K562 (cell line): ENCODE data around the gene SCRN1. TPM values are rescaled to one million over a fixed set of nuclear protein-coding genes. Genes with fewer than 3 reads are reported as not detected.
A peak's percentile ranks its signal among the peaks of the same experiment; 100 is the strongest.

Experiments
- ATAC-seq: fragments of 200-7000 bp; cut with Tn5 transposase; 3 replicates; pipeline ENCODE4 v1.9.1; 2020; ENCODE audit warnings: moderate library complexity
- BruUV-seq: library from RNA; stranded (reverse); fragments of 400-500 nt; replicated peaks from 2 replicates; lab custom pipeline; 2021; lab: Mats Ljungman, UMichigan
- CTCF ChIA-PET: fragments of 300-600 bp; formaldehyde crosslinking; extraction: SDS; loops from one replicate; lab custom pipeline; 2021; ENCODE audit warnings: low intra/inter-chr PET ratio; lab: Yijun Ruan, JAX
- POLR2A ChIA-PET: fragments of 300-600, 350-650 bp; sonication (Branson Sonifier 250); formaldehyde crosslinking; extraction: SDS; loops from one replicate; lab custom pipeline; 2021; ENCODE audit warnings: antibody characterized with exemption, inconsistent platforms; lab: Yijun Ruan, JAX
- DNase-seq, 4 experiments: peaks; one replicate each; pipeline versions ENCODE4 v3.0.0 to v3.0.0-alpha.2; 2011 to 2018; ENCODE audit warnings: low spot score in 3 of 4, mixed read lengths in 3 of 4; ENCODE audit errors: extremely low read depth in 1 of 4
- FAIRE-seq: peaks from 2 replicates; lab custom pipeline; 2011; peaks lifted over from hg19 to GRCh38; lab: Jason Lieb, UNC
- H2AFZ ChIP-seq: 2 replicates; pipeline ENCODE4 v1.6.0; 2011; ENCODE audit warnings: low read depth, low read length, control low read depth, inconsistent platforms
- H3K27ac ChIP-seq: fragments of 200-600 bp; 3 replicates; pipeline ENCODE4 v1.8.0; 2011; ENCODE audit warnings: low read depth, mild to moderate bottlenecking, control low read depth, inconsistent platforms, low read length, moderate library complexity, mixed read lengths; ENCODE audit errors: extremely low read depth
- H3K27me3 ChIP-seq, 2 experiments: fragments of 300-600 bp in 1 of 2; 2 replicates in 1 of 2; 3 replicates in 1 of 2; pipeline versions ENCODE4 v1.6.0 to v1.8.0; 2011; ENCODE audit warnings: inconsistent platforms in 2 of 2, low read length in 2 of 2, mild to moderate bottlenecking in 1 of 2, mixed read lengths in 1 of 2, moderate library complexity in 1 of 2; ENCODE audit not compliant: control insufficient read depth in 2 of 2, insufficient read depth in 2 of 2
- H3K36me3 ChIP-seq: fragments of 300-600 bp; 3 replicates; pipeline ENCODE4 v1.8.0; 2011; ENCODE audit warnings: mild to moderate bottlenecking, low read length, inconsistent platforms; ENCODE audit not compliant: control insufficient read depth, insufficient read depth
- H3K4me1 ChIP-seq, 2 experiments: fragments of 200-600 bp in 1 of 2; replicated peaks in 1 of 2; 2 replicates in 1 of 2; 3 replicates in 1 of 2; pipeline versions ENCODE4 v1.5.1 to v1.8.0; 2011; ENCODE audit warnings: inconsistent platforms in 2 of 2, low read length in 2 of 2, mild to moderate bottlenecking in 1 of 2, mixed read lengths in 1 of 2, moderate library complexity in 1 of 2; ENCODE audit not compliant: control insufficient read depth in 2 of 2, insufficient read depth in 2 of 2
- H3K4me2 ChIP-seq: 2 replicates; pipeline ENCODE4 v1.6.1; 2011; ENCODE audit warnings: low read length, control low read depth, inconsistent platforms, mixed read lengths; ENCODE audit not compliant: insufficient read depth
- H3K4me3 ChIP-seq: fragments of 200-600 bp; sonication (generic), shearing (Covaris generic); 2 replicates; pipeline ENCODE4 v1.5.1; 2016; ENCODE audit warnings: control low read depth, inconsistent platforms
- H3K79me2 ChIP-seq: fragments of 200-600 bp; 3 replicates; pipeline ENCODE4 v1.8.0; 2011; ENCODE audit warnings: low read length, inconsistent platforms; ENCODE audit not compliant: control insufficient read depth, insufficient read depth
- H3K9ac ChIP-seq, 2 experiments: 2 replicates each; pipeline versions ENCODE4 v1.6.0 to v1.6.1; 2011; ENCODE audit warnings: low read depth in 2 of 2, low read length in 2 of 2, control low read depth in 1 of 2, inconsistent platforms in 1 of 2, mild to moderate bottlenecking in 1 of 2, mixed read lengths in 1 of 2; ENCODE audit not compliant: insufficient read depth in 1 of 2
- H3K9me1 ChIP-seq: one replicate; pipeline ENCODE4 v1.6.0; 2011; ENCODE audit warnings: inconsistent platforms, mild to moderate bottlenecking, low read length, moderate library complexity; ENCODE audit not compliant: control insufficient read depth, insufficient read depth
- H3K9me3 ChIP-seq: replicated peaks from 2 replicates; pipeline ENCODE4 v1.5.1; 2011; ENCODE audit warnings: low read depth, low read length, inconsistent platforms; ENCODE audit not compliant: control insufficient read depth, insufficient read depth
- H4K20me1 ChIP-seq: replicated peaks from 2 replicates; pipeline ENCODE4 v1.6.1; 2011; ENCODE audit warnings: low read length, inconsistent platforms, mixed read lengths; ENCODE audit not compliant: control insufficient read depth, insufficient read depth
- ATF7 ChIP-seq: fragments of 450-650 bp; IDR thresholded peaks from 2 replicates; pipeline ENCODE4 v1.7.1; 2014; ENCODE audit warnings: mild to moderate bottlenecking, moderate library complexity
- BCLAF1 ChIP-seq, 2 experiments: fragments of 450-650 bp in 1 of 2; IDR thresholded peaks; 2 replicates each; pipeline ENCODE4 v1.6.1; 2011 to 2017; ENCODE audit warnings: low read depth in 2 of 2, antibody characterized with exemption in 1 of 2, borderline replicate concordance in 1 of 2, low read length in 1 of 2, mild to moderate bottlenecking in 1 of 2, mixed read lengths in 1 of 2; ENCODE audit not compliant: control insufficient read depth in 1 of 2
- KLF10 ChIP-seq: fragments of 250-450 bp; sonication (Bioruptor Pico); IDR thresholded peaks from 2 replicates; pipeline ENCODE4 v1.6.1; 2021; ENCODE audit warnings: matching md5 sums
- L3MBTL2 ChIP-seq: fragments of 450-650 bp; IDR thresholded peaks from 2 replicates; pipeline ENCODE4 v1.6.1; 2016; ENCODE audit warnings: mild to moderate bottlenecking, moderate library complexity
- MBD2 ChIP-seq: sonication (generic); IDR thresholded peaks from 2 replicates; pipeline ENCODE4 v1.6.1; 2016; ENCODE audit warnings: low read depth, borderline replicate concordance
- RBFOX2 ChIP-seq: fragments of 200-400 bp; formaldehyde crosslinking; IDR thresholded peaks from 2 replicates; pipeline ENCODE4 v1.6.1; 2017; ENCODE audit warnings: low read depth, mild to moderate bottlenecking, low read length, moderate library complexity
- SAFB ChIP-seq: fragments of 200-400 bp; formaldehyde crosslinking; IDR thresholded peaks from 2 replicates; pipeline ENCODE4 v1.6.1; 2017; ENCODE audit warnings: low read depth, low read length, borderline replicate concordance
- SIX5 ChIP-seq, 2 experiments: IDR thresholded peaks; 2 replicates each; pipeline ENCODE4 v1.6.1; 2011; ENCODE audit warnings: low read length in 2 of 2, borderline replicate concordance in 1 of 2, low read depth in 1 of 2, mild to moderate bottlenecking in 1 of 2, moderate library complexity in 1 of 2; ENCODE audit not compliant: insufficient read depth in 1 of 2
- VEZF1 ChIP-seq: fragments of 200-800 bp; sonication (Bioruptor generic); IDR thresholded peaks from 2 replicates; pipeline ENCODE4 v1.6.1; 2017; ENCODE audit warnings: missing genetic modification characterization, missing compliant biosample characterization
- YY1 ChIP-seq, 3 experiments: IDR thresholded peaks; 2 replicates each; pipeline ENCODE4 v1.6.1; 2011; ENCODE audit warnings: low read length in 2 of 3, mild to moderate bottlenecking in 2 of 3, moderate library complexity in 2 of 3, borderline replicate concordance in 1 of 3, control low read depth in 1 of 3, low read depth in 1 of 3; ENCODE audit not compliant: insufficient read depth in 3 of 3, insufficient replicate concordance in 2 of 3, control insufficient read depth in 1 of 3, insufficient read length in 1 of 3; ENCODE audit errors: extremely low read depth in 1 of 3
- ZNF263 ChIP-seq: sonication (generic); formaldehyde crosslinking; IDR thresholded peaks from 2 replicates; pipeline ENCODE4 v1.8.0; 2022; ENCODE audit warnings: mild to moderate bottlenecking, missing genetic modification reagents, borderline replicate concordance
- WGBS: fragments of 100-300 bp; shearing (Covaris generic); methylation state at CpG from one replicate; pipeline ENCODE4 v1.1.6; 2016; ENCODE audit warnings: low coverage, mixed read lengths; ENCODE audit not compliant: insufficient coverage; ENCODE audit errors: missing lambda C conversion rate; 5-methylcytosine and 5-hydroxymethylcytosine counted together
- in situ Hi-C: fragments of 300-500 bp; cut with MboI; formaldehyde crosslinking; loops from 4 replicates; pipeline ENCODE4 v1.15.0; 2018; ENCODE audit warnings: inconsistent platforms, mixed read lengths
- intact Hi-C: fragments of 100-400 bp; cut with micrococcal nuclease; formaldehyde crosslinking; loops from 2 replicates; pipeline ENCODE4 v1.14.2; 2022
- polyA plus RNA-seq, 8 experiments: library from polyadenylated mRNA; depleted of rRNA in 4 of 8; stranded (reverse) in 5 of 8; unstranded in 3 of 8; fragments of >200 nt; fragmentation: Nextera tagmentation in 2 of 8; fragmentation: Illumina TruSeq in 1 of 8; extraction: Ambion mirVana in 2 of 8; extraction: Trizol in 1 of 8; gene quantifications; 2 replicates each; pipeline versions ENCODE4 v1.2.1 to v1.2.3, GENCODE V29; 2011 to 2014; ENCODE audit warnings: inconsistent platforms in 1 of 8, missing spikeins in 1 of 8
- total RNA-seq, 7 experiments: library from RNA; depleted of rRNA in 6 of 7; stranded (reverse); fragments of >200 nt in 6 of 7; fragmentation: Illumina TruSeq in 2 of 7; extraction: Trizol in 2 of 7; gene quantifications; 2 replicates each; pipeline versions ENCODE4 v1.2.1 to v1.2.3, GENCODE V29; 2011 to 2021; ENCODE audit warnings: low replicate concordance in 1 of 7
- TF ChIP-seq, protein P1 (sequence below): sonication (generic); formaldehyde crosslinking; IDR thresholded peaks from 2 replicates; pipeline ENCODE4 v1.8.1; 2023; ENCODE audit warnings: mild to moderate bottlenecking, missing genetic modification reagents

The SCRN1 gene
- total and polyA plus RNA-seq, 9 of the 15 experiments (the other 6 are each of a cell fraction or from before 2014, with no cell fraction given), result 0.13 to 1.4 (median 0.20) TPM

DNA sequence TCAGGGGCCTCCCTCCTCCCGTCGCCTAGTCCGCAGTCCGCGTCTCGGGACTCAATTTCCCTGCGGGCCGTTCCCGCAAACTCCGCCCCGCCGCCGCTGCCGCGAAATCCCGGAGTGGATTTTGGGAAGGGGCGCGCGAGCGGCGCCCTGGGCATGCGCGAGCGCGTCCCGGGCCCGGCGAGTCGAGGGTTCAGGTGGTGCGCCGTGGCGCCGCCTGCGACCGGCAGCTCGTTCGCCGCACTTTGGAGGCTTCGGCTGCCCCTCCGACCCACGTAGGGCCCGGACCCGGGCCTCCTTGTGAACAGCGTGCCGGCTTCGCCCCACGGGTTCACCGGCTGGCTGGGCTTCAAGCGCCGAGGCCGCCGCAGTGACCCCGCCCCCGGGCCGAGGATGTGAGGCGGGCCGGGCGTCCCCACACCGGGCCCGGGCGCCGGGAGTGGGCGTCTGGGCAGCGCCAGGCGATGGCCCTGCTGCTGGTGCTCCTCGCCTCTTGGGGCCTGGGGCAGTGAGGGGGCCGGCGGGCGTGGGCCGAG is 38.7 kb upstream of the SCRN1 start, which contains the start of gene PLEKHA8:
PLEKHA8 (plus strand) TSS at position 197 of the 533 bp plus-strand sequence. CDS start 351 bp downstream, outside the sequence.
- Histone ChIP-seq H3K79me2 (peaks cover 79% of the 10 kb centered on the region), H3K9me1 (no peaks in the 10 kb centered on the region), H3K4me3 (peak within 1 kb of the TSS; percentile 82), H3K9me3 (no peaks in the 10 kb centered on the region), H3K27me3 (no peaks in the 10 kb centered on the region), H3K9ac (peak within 1 kb of the TSS; percentile 74 to 91), H3K4me2 (peak within 1 kb of the TSS; percentile 95), H3K27ac (peak within 1 kb of the TSS; percentile 76), H3K36me3 (peaks cover 11% of the 10 kb centered on the region), H2AFZ (peak within 1 kb of the TSS; percentile 98), H3K4me1 (peaks cover 10 to 17% of the 10 kb centered on the region in 2 experiments; a peak in 4 of 5 replicates), H4K20me1 (no peaks in the 10 kb centered on the region)
- CTCF ChIA-PET, result no interaction called here
- under 1% methylated on average over 49 of the region's 70 CpGs for WGBS
- POLR2A ChIA-PET, result no interaction called here
- peak; percentile 69 for ATAC-seq
- peak; percentile 84 to 91 (median 88) for DNase-seq
- no peak for FAIRE-seq
- in situ Hi-C loops, result no loop called here
- BruUV-seq, result no TSS peak
- intact Hi-C loops, result loop anchor here (2.0 to 5.0 kb wide), 2 partner anchors 35 to 109 kb away; no protein-coding TSS in a partner anchor
- TF ChIP-seq ZNF263, result peak; percentile 64; the same call in 1 of the 2 replicates
- no peak for TF ChIP-seq BCLAF1 (IDR thresholded peaks at IDR 0.05; ENCODE audit: borderline replicate concordance in 1 of 2, control insufficient read depth in 1 of 2, low read depth in 2 of 2, low read length in 1 of 2)
- TF ChIP-seq YY1 (IDR thresholded peaks at IDR 0.05; ENCODE audit: borderline replicate concordance in 1 of 3, control insufficient read depth in 1 of 3, extremely low read depth in 1 of 3, insufficient read depth in 3 of 3, insufficient read length in 1 of 3, insufficient replicate concordance in 2 of 3, low read depth in 1 of 3, low read length in 2 of 3), result peak in 2 of 3 experiments; percentile 47 to 66
- 0 out of 2 replicates have a peak, but pooled peaks have one; percentile 42 for TF ChIP-seq VEZF1 (CRISPR knock-in tag)
- peak; percentile 37 to 45; a peak in 1 of 4 replicates for TF ChIP-seq SIX5 (IDR thresholded peaks at IDR 0.05; ENCODE audit: borderline replicate concordance in 1 of 2, insufficient read depth in 1 of 2, low read depth in 1 of 2, low read length in 2 of 2)
- peak; percentile 84 for TF ChIP-seq RBFOX2
- TF ChIP-seq, protein P1, sequence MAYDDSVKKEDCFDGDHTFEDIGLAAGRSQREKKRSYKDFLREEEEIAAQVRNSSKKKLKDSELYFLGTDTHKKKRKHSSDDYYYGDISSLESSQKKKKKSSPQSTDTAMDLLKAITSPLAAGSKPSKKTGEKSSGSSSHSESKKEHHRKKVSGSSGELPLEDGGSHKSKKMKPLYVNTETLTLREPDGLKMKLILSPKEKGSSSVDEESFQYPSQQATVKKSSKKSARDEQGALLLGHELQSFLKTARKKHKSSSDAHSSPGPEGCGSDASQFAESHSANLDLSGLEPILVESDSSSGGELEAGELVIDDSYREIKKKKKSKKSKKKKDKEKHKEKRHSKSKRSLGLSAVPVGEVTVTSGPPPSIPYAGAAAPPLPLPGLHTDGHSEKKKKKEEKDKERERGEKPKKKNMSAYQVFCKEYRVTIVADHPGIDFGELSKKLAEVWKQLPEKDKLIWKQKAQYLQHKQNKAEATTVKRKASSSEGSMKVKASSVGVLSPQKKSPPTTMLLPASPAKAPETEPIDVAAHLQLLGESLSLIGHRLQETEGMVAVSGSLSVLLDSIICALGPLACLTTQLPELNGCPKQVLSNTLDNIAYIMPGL (CRISPR knock-in tag), result 0 out of 2 replicates have a peak, but pooled peaks have one; percentile 27
- 0 out of 2 replicates have a peak, but pooled peaks have one; percentile 8 for TF ChIP-seq SAFB
- TF ChIP-seq ATF7, result peak; percentile 47; the same call in 1 of the 2 replicates
- peak; percentile 67; the same call in 1 of the 2 replicates for TF ChIP-seq L3MBTL2
- no peak for TF ChIP-seq KLF10 (CRISPR knock-in tag)
- peak; percentile 35; the same call in 1 of the 2 replicates for TF ChIP-seq MBD2
